ENCODE measurements around the gene SLX4IP. TPM values are rescaled to one million over a fixed set of nuclear protein-coding genes. Genes with fewer than 3 reads are reported as not detected.

The SLX4IP gene
- total and polyA plus RNA-seq, 12 donors, result 2.8 to 8.2 (median 4.8) TPM

DNA sequence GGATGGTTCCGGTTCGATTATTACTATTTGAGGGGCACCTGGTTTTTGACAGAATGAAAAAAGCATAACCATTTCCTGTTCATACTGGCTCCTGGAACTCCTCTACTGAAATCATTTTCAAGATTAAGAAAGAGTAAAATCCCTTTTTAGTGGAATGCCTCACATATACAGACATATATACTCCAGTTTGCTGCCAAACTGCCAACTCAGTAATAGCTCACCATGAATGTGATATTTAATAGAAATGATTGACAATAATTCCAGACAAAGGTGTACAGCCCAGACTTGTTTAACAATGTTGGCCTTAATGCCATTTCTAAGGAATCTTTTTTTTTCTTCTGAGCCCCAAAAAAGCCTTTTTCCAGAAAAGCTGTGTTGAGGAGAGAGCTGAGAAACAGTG is 145.6 kb downstream of the SLX4IP start:
- H3K4me3 ChIP-seq, result no peak overlapping the region
- H3K27ac ChIP-seq, result no peak overlapping the region
- TF ChIP-seq POLR2A (IDR thresholded peaks at IDR 0.05), result no peak
- TF ChIP-seq, protein P1, sequence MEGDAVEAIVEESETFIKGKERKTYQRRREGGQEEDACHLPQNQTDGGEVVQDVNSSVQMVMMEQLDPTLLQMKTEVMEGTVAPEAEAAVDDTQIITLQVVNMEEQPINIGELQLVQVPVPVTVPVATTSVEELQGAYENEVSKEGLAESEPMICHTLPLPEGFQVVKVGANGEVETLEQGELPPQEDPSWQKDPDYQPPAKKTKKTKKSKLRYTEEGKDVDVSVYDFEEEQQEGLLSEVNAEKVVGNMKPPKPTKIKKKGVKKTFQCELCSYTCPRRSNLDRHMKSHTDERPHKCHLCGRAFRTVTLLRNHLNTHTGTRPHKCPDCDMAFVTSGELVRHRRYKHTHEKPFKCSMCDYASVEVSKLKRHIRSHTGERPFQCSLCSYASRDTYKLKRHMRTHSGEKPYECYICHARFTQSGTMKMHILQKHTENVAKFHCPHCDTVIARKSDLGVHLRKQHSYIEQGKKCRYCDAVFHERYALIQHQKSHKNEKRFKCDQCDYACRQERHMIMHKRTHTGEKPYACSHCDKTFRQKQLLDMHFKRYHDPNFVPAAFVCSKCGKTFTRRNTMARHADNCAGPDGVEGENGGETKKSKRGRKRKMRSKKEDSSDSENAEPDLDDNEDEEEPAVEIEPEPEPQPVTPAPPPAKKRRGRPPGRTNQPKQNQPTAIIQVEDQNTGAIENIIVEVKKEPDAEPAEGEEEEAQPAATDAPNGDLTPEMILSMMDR (IDR thresholded peaks at IDR 0.05), result no peak
- intact Hi-C loops (cut with DNase I), result no loop called here
- no peaks in the 10 kb centered on the region for H3K4me1 ChIP-seq (replicated peaks in 1 of 2)
- H3K27me3 ChIP-seq, result no peaks in the 10 kb centered on the region
- DNase-seq, result no peak
- no peaks in the 10 kb centered on the region for H3K36me3 ChIP-seq (replicated peaks in 1 of 2)
- WGBS, 4 donors, result 99 to 100% (median 100%) methylated on average over 2 of the region's 2 CpGs
- H3K9me3 ChIP-seq (replicated peaks in 1 of 3), result no peaks in the 10 kb centered on the region

DNA sequence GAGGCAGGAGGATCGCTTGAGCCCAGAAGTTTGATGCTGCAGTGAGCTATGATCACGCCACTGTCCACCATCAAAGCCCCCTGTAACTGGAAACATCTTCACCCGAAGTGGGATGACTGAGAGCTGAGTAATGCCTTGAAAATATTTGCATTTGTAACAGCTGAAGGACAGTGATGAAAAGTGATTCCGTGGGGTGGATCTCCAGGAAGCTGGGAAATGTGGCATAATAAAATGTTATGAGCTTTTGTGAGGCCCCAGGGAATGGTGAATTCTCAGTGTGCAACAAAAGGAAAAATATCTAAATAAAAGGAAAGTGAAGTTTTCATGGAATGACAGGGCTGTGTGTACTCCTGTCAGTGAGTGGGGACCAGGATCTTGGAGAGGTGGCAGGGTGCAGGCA is 146.7 kb downstream of the SLX4IP start:
- H3K9me3 ChIP-seq (replicated peaks in 1 of 3), result no peaks in the 10 kb centered on the region
- no peak overlapping the region for H3K4me3 ChIP-seq
- no peaks in the 10 kb centered on the region for H3K36me3 ChIP-seq (replicated peaks in 1 of 2)
- intact Hi-C loops (cut with DNase I), result no loop called here
- H3K27ac ChIP-seq, result no peak overlapping the region
- WGBS, 4 donors, result 49 to 59% (median 57%) methylated on average over 4 of the region's 4 CpGs
- TF ChIP-seq, protein P1 (IDR thresholded peaks at IDR 0.05), result no peak
- TF ChIP-seq POLR2A (IDR thresholded peaks at IDR 0.05), result no peak
- DNase-seq, result no peak
- H3K4me1 ChIP-seq (replicated peaks in 1 of 2), result no peaks in the 10 kb centered on the region
- H3K27me3 ChIP-seq, result no peaks in the 10 kb centered on the region

DNA sequence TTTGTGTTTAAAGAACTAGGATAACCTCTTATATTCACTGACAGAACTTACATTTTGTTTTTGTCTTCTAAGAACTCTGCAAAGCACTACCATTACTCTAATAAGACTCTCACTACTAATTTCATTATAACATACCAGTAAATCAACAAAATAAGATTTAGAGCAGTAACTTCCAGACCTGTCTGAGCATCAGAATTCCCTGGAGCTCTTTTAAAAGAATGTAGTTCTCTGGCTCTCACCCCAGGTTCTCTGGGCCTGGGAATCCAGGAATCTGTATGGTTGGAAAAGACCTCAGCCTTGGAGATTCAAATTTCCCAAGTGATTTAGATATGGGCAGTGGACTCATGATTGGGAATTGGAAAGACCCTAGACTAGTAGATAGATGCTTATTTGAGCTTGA is 149.3 kb downstream of the SLX4IP start:
- DNase-seq, result no peak
- Histone ChIP-seq H3K9me3 (replicated peaks in 1 of 3) (no peaks in the 10 kb centered on the region), H3K27ac (no peak overlapping the region), H3K4me3 (no peak overlapping the region), H3K27me3 (no peaks in the 10 kb centered on the region), H3K36me3 (replicated peaks in 1 of 2) (no peaks in the 10 kb centered on the region), H3K4me1 (replicated peaks in 1 of 2) (no peaks in the 10 kb centered on the region)
- intact Hi-C loops (cut with DNase I), result no loop called here
- TF ChIP-seq, protein P1 (IDR thresholded peaks at IDR 0.05), result no peak
- TF ChIP-seq POLR2A (IDR thresholded peaks at IDR 0.05), result no peak

- H3K27me3 ChIP-seq, result no peaks in the 10 kb centered on the region
- no peaks in the 10 kb centered on the region for H3K4me1 ChIP-seq (replicated peaks in 1 of 2)
- WGBS, 4 donors, result 97 to 100% (median 98%) methylated on average over 3 of the region's 3 CpGs
- H3K4me3 ChIP-seq, result no peak overlapping the region
- no peak overlapping the region for H3K27ac ChIP-seq
- intact Hi-C loops (cut with DNase I), result no loop called here
- no peaks in the 10 kb centered on the region for H3K9me3 ChIP-seq (replicated peaks in 1 of 3)
- TF ChIP-seq POLR2A (IDR thresholded peaks at IDR 0.05), result no peak
- TF ChIP-seq, protein P1 (IDR thresholded peaks at IDR 0.05), result no peak
- H3K36me3 ChIP-seq (replicated peaks in 1 of 2), result no peaks in the 10 kb centered on the region
- DNase-seq, result no peak
These were observed 150.2 kb downstream of the SLX4IP start for GRCh38 chr20:10585308-10585707.

Measured in adrenal gland (tissue), 12 donors.